Mesenteric fat pad (tissue), 1 donor: Measurements from ENCODE around the gene ZBTB26. TPM values are rescaled to one million over a fixed set of nuclear protein-coding genes. Genes with fewer than 3 reads are reported as not detected.
"Not testable (repeated sequence)": the region's sequence is repeated elsewhere in the genome, so short reads cannot be mapped to it uniquely, and the experiment has no call there.

Experiments
- DNase-seq: peaks from one replicate; pipeline ENCODE4 v3.0.0-alpha.2; 2020; ENCODE audit warnings: low spot score
- total RNA-seq: library from RNA; stranded (reverse); fragmentation: NEBNext Ultra II Directional; extraction: Animal tissue kit (Norgen Biotek cat#: 25700); gene quantifications from one replicate; pipeline ENCODE4 v1.2.1, GENCODE V29; 2021
- donor health status: DM: yes; HTN: yes; CAD: no.

Gene ZBTB26
- total RNA-seq, 1 donor from 2014 or later: 2.9 TPM

- no peak for DNase-seq
Measured at GRCh38 chr9:122929796-122930354, 1.4 kb downstream of the ZBTB26 start.

DNA sequence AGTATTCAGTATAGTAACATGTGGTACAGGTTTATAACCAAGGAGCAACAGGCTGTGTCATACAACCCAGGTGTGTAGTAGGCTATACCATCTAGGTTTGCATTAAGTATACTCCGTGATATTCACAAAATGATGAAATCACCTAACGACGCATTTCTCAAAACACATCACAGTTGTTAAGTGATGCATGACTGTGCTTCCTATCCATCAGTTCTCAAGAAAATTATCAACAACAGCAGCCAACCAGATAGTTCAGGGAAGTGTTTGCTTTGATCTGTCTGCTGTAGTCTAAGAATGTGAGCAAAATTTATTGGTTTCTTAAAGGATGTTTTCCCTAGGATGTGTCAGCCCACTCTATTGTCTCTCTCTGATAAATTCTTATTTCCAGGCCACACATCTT is 7.4 kb downstream of the ZBTB26 start:
- no peak for DNase-seq

GRCh38 chr9:122922713-122923112 is 8.6 kb downstream of the ZBTB26 start:
- no peak for DNase-seq

DNA sequence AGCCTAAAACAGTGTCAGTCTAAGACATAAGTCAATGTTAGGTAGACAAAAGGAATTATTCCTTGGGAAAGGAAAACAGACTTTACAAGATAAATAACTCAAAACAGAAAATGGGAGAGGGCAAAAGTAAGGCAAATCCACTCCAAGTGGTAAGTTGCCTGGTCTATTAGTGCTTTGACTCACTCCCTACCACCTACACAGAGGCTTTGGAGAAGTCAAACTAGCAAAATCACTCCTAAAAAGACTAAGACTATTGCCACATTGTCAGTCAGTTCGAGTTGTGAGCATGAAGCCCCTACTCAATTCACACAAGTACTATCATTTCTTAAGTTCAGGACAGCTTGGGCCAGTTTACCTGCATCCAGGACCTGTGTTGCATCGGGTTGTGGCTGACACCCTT is 13.0 kb downstream of the ZBTB26 start:
- no peak for DNase-seq

DNA sequence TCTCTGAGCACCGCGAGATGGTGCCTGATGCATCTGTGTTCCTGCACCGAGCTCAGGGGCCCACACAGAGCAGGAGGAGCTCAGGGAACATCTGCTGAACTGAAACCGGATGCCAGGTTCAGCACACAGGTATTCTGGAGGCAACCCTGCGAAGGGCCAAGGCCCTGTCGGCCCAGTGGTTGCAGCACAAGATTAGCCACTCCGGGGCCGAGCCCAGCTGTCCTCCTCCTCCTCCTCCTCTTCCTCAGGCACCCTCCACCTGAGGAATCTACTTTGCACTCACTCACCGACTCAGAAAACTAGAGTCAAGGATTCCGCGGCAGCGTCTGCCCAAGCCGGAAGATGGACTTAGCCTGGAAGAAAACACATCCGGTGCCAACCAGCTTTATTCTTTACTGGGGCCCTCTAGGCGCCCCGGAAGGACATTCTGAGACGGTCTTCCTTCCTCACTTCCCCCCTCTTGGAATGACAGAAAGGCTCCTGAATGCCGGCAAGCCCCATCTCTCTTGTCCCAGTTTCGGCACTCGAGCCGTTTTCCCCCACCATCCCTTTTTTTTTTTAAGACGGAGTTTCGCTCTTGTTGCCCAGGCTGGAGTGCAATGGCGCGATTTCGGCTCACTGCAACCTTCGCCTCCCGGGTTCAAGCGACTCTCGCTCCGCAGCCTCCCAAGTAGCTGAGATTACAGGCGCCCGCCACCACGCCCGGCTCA is 18.2 kb downstream of the ZBTB26 start, which contains the start of gene ZBTB6:
Gene ZBTB6 (minus strand): TSS at position 360 of the 710 bp plus-strand sequence. CDS start 1,251 bp downstream, outside the sequence.
- no peak for DNase-seq

DNA sequence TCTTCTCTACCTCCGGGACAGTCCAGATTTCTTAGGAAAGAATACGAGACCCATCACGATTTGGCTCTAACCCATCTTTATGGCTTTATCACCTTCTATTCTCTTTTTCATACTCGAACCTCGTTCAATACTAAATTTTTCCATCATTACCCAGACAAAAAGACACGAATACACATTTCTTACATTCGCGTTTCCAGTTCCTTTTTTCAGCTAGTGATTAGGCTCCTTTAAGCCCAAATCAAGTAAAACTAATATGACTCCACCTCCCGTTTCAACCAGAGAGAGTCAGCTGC is 18.7 kb downstream of the ZBTB26 start:
- no peak for DNase-seq

DNA sequence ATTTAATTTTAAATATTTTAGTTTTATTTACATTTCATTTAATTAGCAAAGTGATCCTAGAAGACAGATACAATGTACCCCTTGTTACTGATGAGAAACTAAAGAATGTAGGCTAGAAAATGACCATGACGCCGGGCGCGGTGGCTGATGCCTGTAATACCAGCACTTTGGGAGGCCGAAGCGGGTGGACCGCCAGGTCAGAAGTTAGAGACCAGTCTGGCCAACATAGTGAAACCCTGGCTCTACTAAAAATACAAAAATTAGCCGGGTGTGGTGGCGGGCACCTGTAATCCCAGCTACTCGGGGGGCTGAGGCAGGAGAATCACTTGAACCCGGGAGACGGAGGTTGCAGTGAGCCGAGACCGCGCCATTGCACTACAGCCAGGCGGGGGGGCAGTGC is 25.2 kb downstream of the ZBTB26 start:
- DNase-seq: not testable (repeated sequence)

DNA sequence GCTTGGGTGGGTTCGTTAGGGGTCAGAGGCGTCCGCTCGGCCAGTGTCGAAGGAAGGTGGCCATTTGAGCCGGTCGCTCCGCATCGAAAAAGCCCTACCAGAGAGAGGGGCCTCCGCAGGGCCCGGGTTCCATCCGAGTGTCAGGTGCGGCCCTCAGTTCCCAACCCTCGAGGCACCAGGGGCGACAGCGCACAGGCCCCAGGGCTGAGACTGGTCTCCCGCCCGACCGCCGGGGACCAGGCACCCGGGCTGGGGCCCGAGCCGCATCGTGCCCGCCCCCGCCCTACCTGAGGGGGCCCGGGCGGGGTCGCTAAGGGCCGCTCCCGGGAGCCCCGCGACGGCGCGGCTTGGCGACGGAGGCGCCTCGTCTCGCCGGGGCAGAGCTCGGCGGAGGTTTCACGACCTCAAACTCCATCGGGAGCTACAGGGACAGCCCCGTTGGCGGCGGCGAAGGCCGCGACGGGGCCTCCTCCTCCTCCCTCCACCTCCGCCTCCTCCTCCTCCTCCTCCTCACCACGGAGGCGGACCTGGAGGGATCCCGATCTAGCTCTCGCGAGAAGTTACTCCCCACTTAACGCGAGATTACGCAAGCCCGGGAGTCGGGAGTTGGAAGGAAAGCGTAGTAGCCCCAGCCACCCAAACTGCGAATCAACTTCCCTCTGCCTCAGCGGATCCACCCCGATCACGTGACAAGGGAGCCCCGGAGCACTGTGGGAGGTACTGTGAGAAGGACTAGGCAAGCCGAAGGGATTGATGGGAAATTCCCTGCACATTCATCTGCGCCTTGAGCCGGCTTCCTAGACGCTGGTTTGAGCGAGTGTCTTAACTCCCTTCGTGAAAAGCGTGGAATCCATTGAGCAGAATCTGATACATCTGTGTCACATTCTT is 26.2 kb downstream of the ZBTB26 start, which contains the start of gene RC3H2:
Gene RC3H2 (minus strand): TSS at position 537 of the 888 bp plus-strand sequence. CDS start 7,850 bp downstream, outside the sequence.
- DNase-seq: peak; percentile 97

DNA sequence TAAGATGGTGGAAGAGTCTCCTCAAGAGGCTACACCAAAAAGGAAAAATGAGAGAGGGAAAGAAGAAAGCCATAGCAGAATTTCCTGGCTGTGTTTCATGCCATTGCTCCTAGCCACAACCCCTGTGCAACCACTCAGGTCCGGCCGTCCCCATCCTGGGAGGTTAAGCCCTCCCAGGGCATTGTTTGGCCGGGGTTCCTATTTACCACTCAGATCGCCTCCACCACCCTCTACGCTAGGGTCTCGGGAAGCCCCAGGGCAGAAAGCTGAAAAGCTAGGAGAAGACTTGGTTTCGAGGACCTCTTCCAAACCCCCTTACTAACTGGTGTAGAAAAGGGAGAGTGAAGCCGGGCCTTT is 26.9 kb downstream of the ZBTB26 start:
- DNase-seq: no peak

GRCh38 chr9:122900791-122901190 is 30.5 kb downstream of the ZBTB26 start:
- DNase-seq: no peak

DNA sequence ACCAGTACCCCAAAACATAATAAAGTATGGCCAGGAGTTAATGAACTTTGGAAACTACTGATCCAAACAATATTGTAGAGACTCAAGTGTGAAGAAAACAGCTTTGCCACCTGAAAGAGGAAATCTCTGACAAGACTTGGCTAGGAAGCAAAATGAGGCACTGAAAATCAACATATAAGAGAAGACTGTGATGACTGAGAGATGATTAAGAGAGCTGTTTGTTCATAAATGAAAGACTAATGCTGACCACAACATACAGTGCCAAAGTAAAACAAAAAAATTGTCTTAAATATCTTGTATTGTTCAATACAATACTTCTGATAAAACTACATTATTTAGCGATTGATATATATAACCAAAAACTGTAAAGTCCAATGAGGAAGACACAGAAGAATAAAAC is 33.3 kb downstream of the ZBTB26 start:
- DNase-seq: no peak

GRCh38 chr9:122888480-122888879 is 42.8 kb downstream of the ZBTB26 start:
- DNase-seq: no peak

GRCh38 chr9:122883125-122883524 is 48.2 kb downstream of the ZBTB26 start:
- DNase-seq: no peak

DNA sequence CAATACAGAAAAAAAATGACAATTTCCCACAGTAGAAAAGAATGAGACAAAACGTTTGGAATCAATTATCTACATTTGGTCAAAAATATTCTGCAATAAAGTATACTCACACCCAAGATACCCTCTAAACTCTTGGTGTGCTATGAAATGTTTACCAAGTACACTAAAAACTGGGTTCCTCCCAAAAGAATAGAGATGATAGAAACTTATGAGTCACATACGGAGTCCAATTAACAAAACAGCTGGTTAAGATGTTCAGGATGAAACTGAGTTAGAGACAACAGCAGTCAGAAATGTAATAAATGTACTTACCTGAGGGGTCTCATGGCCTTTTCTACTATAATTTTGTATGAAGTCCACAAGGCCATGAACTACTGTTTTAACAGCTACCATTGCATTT is 51.9 kb downstream of the ZBTB26 start:
- no peak for DNase-seq

DNA sequence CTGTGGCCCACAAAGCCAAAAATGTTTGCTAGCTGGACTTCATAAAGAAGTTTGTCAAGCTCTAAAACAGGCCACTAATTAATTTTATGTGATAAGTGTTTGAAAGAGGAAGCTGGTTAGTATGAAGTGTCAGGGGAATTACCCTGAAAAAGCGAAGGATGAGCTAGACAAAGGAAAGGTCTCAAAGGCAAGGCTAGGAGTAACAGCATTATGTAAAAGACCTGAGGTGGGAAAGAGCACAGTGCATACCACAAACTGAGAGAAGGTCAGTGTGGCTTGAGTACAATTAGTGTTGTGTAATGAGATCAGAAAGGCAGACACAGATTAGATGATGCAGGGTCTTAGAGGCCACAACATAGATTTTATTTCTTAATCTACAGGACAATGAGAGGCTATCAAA is 55.8 kb downstream of the ZBTB26 start:
- DNase-seq: no peak

DNA sequence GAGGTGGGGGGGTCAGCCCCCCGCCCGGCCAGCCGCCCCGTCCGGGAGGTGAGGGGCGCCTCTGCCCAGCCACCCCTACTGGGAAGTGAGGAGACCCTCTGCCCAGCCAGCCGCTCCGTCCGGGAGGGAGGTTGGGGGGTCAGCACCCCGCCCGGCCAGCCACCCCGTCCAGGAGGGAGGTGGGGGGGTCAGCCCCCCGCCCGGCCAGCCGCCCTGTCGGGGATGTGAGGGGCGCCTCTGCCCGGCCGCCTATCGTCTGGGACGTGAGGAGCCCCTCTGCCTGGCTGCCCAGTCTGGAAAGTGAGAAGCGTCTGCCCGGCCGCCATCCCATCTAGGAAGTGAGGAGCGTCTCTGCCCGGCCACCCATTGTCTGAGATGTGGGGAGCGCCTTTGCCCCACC is 64.0 kb downstream of the ZBTB26 start:
- not testable (repeated sequence) for DNase-seq

DNA sequence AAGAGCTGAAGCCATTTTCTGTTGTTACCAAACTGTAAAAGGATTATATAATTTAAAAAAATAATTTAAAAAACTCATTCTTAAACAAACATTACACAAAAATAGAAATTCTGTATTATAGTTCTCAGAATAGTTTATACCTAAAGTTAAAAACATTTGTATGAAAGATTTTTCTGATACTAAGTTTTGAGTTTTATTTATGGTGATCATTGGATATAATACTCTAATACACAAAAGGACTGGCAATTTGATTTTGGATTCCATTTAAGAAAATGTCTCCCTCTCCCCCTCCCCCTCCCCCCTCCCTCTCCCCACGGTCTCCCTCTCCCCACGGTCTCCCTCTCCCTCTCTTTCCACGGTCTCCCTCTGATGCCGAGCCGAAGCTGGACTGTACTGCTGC is 65.2 kb downstream of the ZBTB26 start:
- no peak for DNase-seq

Other genes starting within 250 kb of the ZBTB26 start
- not detected for gene OR1L4, start 207.5 kb downstream of the ZBTB26 start, total RNA-seq
- not detected for gene OR1L6, start 189.2 kb downstream of the ZBTB26 start, total RNA-seq
- not detected for gene OR5C1, start 142.6 kb downstream of the ZBTB26 start, total RNA-seq
- not detected for gene OR1K1, start 131.4 kb downstream of the ZBTB26 start, total RNA-seq
- 15.5 TPM for gene PDCL, start 102.9 kb downstream of the ZBTB26 start, total RNA-seq
- 40.0 TPM for gene RC3H2, start 26.2 kb downstream of the ZBTB26 start, total RNA-seq
- gene ZBTB6, start 18.2 kb downstream of the ZBTB26 start, total RNA-seq: 4.8 TPM
- gene RABGAP1, start 9.5 kb upstream of the ZBTB26 start, total RNA-seq: 39.4 TPM
- 2.0 TPM for gene GPR21, start 102.2 kb upstream of the ZBTB26 start, total RNA-seq